Liver (tissue), 9 donors: ENCODE data around the gene CTBS. TPM values are rescaled to one million over a fixed set of nuclear protein-coding genes. Genes with fewer than 3 reads are reported as not detected.
"Not testable (repeated sequence)": the region's sequence is repeated elsewhere in the genome, so short reads cannot be mapped to it uniquely, and the experiment has no call there.

Source experiments
- DNase-seq: peaks from one replicate; pipeline ENCODE4 v3.0.0-alpha.2; 2017; ENCODE audit warnings: low spot score
- H3K27ac ChIP-seq, 2 donors: one replicate each; pipeline ENCODE4 v1.7.0; 2013; ENCODE audit warnings: inconsistent platforms in 2 of 2, low read length in 2 of 2, control low read depth in 1 of 2, low read depth in 1 of 2, mild to moderate bottlenecking in 1 of 2
- H3K27me3 ChIP-seq, 4 donors: one replicate each; pipeline versions ENCODE4 v1.6.1 to v1.7.0; 2013; ENCODE audit warnings: low read length in 3 of 4, inconsistent platforms in 1 of 4, mild to moderate bottlenecking in 1 of 4, moderate library complexity in 1 of 4; ENCODE audit not compliant: control insufficient read depth in 4 of 4, insufficient read depth in 4 of 4
- H3K36me3 ChIP-seq, 4 donors: one replicate each; pipeline versions ENCODE4 v1.6.1 to v1.7.0; 2013; ENCODE audit warnings: low read length in 3 of 4, mild to moderate bottlenecking in 3 of 4, low read depth in 1 of 4, moderate library complexity in 1 of 4; ENCODE audit not compliant: control insufficient read depth in 4 of 4, insufficient read depth in 3 of 4
- H3K4me1 ChIP-seq, 4 donors: one replicate each; pipeline versions ENCODE4 v1.6.1 to v1.7.0; 2013; ENCODE audit warnings: low read length in 3 of 4, mild to moderate bottlenecking in 3 of 4, moderate library complexity in 1 of 4; ENCODE audit not compliant: control insufficient read depth in 4 of 4, insufficient read depth in 4 of 4
- H3K4me3 ChIP-seq, 3 donors: one replicate each; pipeline versions ENCODE4 v1.6.1 to v1.7.0; 2013; ENCODE audit warnings: low read length in 3 of 3, control low read depth in 1 of 3, low read depth in 1 of 3, mild to moderate bottlenecking in 1 of 3
- H3K9ac ChIP-seq, 2 donors: one replicate each; pipeline ENCODE4 v1.7.0; 2013; ENCODE audit warnings: low read length in 2 of 2, mild to moderate bottlenecking in 2 of 2, moderate library complexity in 2 of 2, control low read depth in 1 of 2, low read depth in 1 of 2
- H3K9me3 ChIP-seq, 4 donors: one replicate each; pipeline versions ENCODE4 v1.6.1 to v1.7.0; 2013; ENCODE audit warnings: low read length in 3 of 4; ENCODE audit not compliant: control insufficient read depth in 4 of 4
- EGR1 ChIP-seq, 2 donors: IDR thresholded peaks; 2 replicates each; pipeline ENCODE4 v1.6.1; 2016 to 2018; ENCODE audit warnings: antibody characterized with exemption in 2 of 2, low read depth in 2 of 2
- FOXA1 ChIP-seq: IDR thresholded peaks from 2 replicates; pipeline ENCODE4 v1.6.1; 2016; ENCODE audit warnings: antibody characterized with exemption
- FOXA2 ChIP-seq: IDR thresholded peaks from 2 replicates; pipeline ENCODE4 v1.6.1; 2016; ENCODE audit warnings: antibody characterized with exemption
- GABPA ChIP-seq, 2 donors: IDR thresholded peaks in 1 of 2; conservative IDR thresholded peaks in 1 of 2; 2 replicates each; pipeline ENCODE4 v1.6.1; 2016; ENCODE audit warnings: antibody characterized with exemption in 2 of 2, mild to moderate bottlenecking in 1 of 2, moderate library complexity in 1 of 2
- HNF4A ChIP-seq, 2 donors: conservative IDR thresholded peaks; 2 replicates each; pipeline ENCODE4 v1.6.1; 2016; ENCODE audit warnings: antibody characterized with exemption in 2 of 2, mild to moderate bottlenecking in 2 of 2
- HNF4G ChIP-seq: IDR thresholded peaks from 2 replicates; pipeline ENCODE4 v1.6.1; 2016; ENCODE audit warnings: antibody characterized with exemption
- JUND ChIP-seq, 2 donors: IDR thresholded peaks; 2 replicates each; pipeline ENCODE4 v1.6.1; 2016; ENCODE audit warnings: antibody characterized with exemption in 2 of 2
- MAX ChIP-seq: IDR thresholded peaks from 2 replicates; pipeline ENCODE4 v1.6.1; 2016; ENCODE audit warnings: antibody characterized with exemption
- NR2F2 ChIP-seq: IDR thresholded peaks from 2 replicates; pipeline ENCODE4 v1.6.1; 2016; ENCODE audit warnings: antibody characterized with exemption
- RAD21 ChIP-seq, 2 donors: IDR thresholded peaks; 2 replicates each; pipeline ENCODE4 v1.6.1; 2016; ENCODE audit warnings: antibody characterized with exemption in 2 of 2, mild to moderate bottlenecking in 2 of 2
- REST ChIP-seq: IDR thresholded peaks from 2 replicates; pipeline ENCODE4 v1.6.1; 2016; ENCODE audit warnings: antibody characterized with exemption, mild to moderate bottlenecking
- RXRA ChIP-seq, 2 donors: IDR thresholded peaks; 2 replicates each; pipeline ENCODE4 v1.6.1; 2017 to 2018; ENCODE audit warnings: antibody characterized with exemption in 2 of 2, mild to moderate bottlenecking in 1 of 2
- SP1 ChIP-seq: IDR thresholded peaks from 2 replicates; pipeline ENCODE4 v1.6.1; 2018; ENCODE audit warnings: antibody characterized with exemption, mild to moderate bottlenecking
- TAF1 ChIP-seq: conservative IDR thresholded peaks from 2 replicates; pipeline ENCODE4 v1.6.1; 2016; ENCODE audit warnings: antibody characterized with exemption, mild to moderate bottlenecking
- YY1 ChIP-seq: IDR thresholded peaks from 2 replicates; pipeline ENCODE4 v1.6.1; 2016; ENCODE audit warnings: antibody characterized with exemption, mild to moderate bottlenecking
- WGBS: extraction: QIAGEN DNeasy Blood & Tissue Kit; methylation state at CpG from one replicate; pipeline ENCODE4 v1.1.7; 2013; 5-methylcytosine and 5-hydroxymethylcytosine counted together
- polyA plus RNA-seq, 2 donors: library from polyadenylated mRNA; stranded (reverse) in 1 of 2; unstranded in 1 of 2; fragments of 200-250 nt in 1 of 2; fragments of >200 nt in 1 of 2; fragmentation: Nextera tagmentation in 1 of 2; extraction: Ambion mirVana in 1 of 2; gene quantifications; one replicate each; pipeline versions ENCODE4 v1.2.1 to v1.2.3, GENCODE V29; 2013 to 2015
- total RNA-seq, 2 donors: library from RNA; depleted of rRNA; stranded (reverse); fragments of >200 nt; gene quantifications; one replicate each; pipeline ENCODE4 v1.2.3, GENCODE V29; 2014
- TF ChIP-seq, protein P1 (sequence below): IDR thresholded peaks from 2 replicates; pipeline ENCODE4 v1.6.1; 2016; ENCODE audit warnings: antibody characterized with exemption
- TF ChIP-seq, protein P2 (sequence below): fragments of 150-350 bp; IDR thresholded peaks from 2 replicates; pipeline ENCODE4 v1.5.1; 2017; ENCODE audit warnings: improper control_type of control experiment, low read depth, low read length; ENCODE audit not compliant: missing input control
- TF ChIP-seq, protein P3 (sequence below): IDR thresholded peaks from 2 replicates; pipeline ENCODE4 v1.6.1; 2016; ENCODE audit warnings: antibody characterized with exemption
- donor health status: healthy.
- donor health status: healthy.
- donor health status: healthy.
- donor health status: healthy.
- donor health status: healthy.

CTBS gene
- total and polyA plus RNA-seq, 4 donors = 8.5 to 26.9 (median 19.9) TPM

DNA sequence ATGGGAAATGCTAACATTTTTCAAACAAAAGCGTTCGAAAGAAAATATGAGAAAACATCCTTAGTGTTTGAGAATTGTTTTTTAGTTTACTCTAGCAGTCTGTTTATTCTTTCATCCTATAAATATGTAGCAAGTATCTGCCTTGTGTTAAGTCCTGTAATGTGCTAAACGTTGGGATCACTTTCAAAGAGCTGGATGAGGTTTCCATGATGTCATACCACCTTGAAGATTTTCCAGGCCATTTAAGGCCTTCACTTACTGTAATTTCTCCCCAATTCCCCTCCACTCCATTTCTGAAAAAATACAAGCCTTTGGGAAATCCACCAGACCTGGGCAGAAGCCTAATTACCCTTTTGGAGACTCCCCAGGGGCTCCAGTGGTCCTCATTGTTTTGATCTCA is 24.2 kb upstream of the CTBS start:
- TF ChIP-seq REST (no peak), TAF1 (no peak), RXRA (IDR thresholded peaks at IDR 0.05) (no peak), JUND (IDR thresholded peaks at IDR 0.05) (no peak), NR2F2 (no peak), FOXA2 (no peak), GABPA (IDR thresholded peaks at IDR 0.05 in 1 of 2, conservative IDR thresholded peaks at IDR 0.05 in 1 of 2) (no peak), HNF4A (conservative IDR thresholded peaks at IDR 0.05) (no peak), SP1 (no peak), RAD21 (IDR thresholded peaks at IDR 0.05) (no peak), EGR1 (IDR thresholded peaks at IDR 0.05; ENCODE audit: low read depth in 2 of 2) (no peak), MAX (no peak), FOXA1 (no peak), YY1 (no peak), HNF4G (no peak)
- TF ChIP-seq, protein P1, sequence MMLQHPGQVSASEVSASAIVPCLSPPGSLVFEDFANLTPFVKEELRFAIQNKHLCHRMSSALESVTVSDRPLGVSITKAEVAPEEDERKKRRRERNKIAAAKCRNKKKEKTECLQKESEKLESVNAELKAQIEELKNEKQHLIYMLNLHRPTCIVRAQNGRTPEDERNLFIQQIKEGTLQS = no peak
- TF ChIP-seq, protein P2, sequence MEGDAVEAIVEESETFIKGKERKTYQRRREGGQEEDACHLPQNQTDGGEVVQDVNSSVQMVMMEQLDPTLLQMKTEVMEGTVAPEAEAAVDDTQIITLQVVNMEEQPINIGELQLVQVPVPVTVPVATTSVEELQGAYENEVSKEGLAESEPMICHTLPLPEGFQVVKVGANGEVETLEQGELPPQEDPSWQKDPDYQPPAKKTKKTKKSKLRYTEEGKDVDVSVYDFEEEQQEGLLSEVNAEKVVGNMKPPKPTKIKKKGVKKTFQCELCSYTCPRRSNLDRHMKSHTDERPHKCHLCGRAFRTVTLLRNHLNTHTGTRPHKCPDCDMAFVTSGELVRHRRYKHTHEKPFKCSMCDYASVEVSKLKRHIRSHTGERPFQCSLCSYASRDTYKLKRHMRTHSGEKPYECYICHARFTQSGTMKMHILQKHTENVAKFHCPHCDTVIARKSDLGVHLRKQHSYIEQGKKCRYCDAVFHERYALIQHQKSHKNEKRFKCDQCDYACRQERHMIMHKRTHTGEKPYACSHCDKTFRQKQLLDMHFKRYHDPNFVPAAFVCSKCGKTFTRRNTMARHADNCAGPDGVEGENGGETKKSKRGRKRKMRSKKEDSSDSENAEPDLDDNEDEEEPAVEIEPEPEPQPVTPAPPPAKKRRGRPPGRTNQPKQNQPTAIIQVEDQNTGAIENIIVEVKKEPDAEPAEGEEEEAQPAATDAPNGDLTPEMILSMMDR = no peak
- TF ChIP-seq, protein P3, sequence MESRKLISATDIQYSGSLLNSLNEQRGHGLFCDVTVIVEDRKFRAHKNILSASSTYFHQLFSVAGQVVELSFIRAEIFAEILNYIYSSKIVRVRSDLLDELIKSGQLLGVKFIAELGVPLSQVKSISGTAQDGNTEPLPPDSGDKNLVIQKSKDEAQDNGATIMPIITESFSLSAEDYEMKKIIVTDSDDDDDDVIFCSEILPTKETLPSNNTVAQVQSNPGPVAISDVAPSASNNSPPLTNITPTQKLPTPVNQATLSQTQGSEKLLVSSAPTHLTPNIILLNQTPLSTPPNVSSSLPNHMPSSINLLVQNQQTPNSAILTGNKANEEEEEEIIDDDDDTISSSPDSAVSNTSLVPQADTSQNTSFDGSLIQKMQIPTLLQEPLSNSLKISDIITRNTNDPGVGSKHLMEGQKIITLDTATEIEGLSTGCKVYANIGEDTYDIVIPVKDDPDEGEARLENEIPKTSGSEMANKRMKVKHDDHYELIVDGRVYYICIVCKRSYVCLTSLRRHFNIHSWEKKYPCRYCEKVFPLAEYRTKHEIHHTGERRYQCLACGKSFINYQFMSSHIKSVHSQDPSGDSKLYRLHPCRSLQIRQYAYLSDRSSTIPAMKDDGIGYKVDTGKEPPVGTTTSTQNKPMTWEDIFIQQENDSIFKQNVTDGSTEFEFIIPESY = no peak
- Histone ChIP-seq H3K27me3 (no peaks in the 10 kb centered on the region), H3K36me3 (no peaks in the 10 kb centered on the region), H3K4me1 (no peaks in the 10 kb centered on the region), H3K27ac (no peak overlapping the region), H3K4me3 (no peak overlapping the region), H3K9me3 (no peaks in the 10 kb centered on the region), H3K9ac (no peak overlapping the region)
- 75% methylated on average over 3 of the region's 3 CpGs for whole genome bisulfite sequencing
- DNase-seq = no peak

DNA sequence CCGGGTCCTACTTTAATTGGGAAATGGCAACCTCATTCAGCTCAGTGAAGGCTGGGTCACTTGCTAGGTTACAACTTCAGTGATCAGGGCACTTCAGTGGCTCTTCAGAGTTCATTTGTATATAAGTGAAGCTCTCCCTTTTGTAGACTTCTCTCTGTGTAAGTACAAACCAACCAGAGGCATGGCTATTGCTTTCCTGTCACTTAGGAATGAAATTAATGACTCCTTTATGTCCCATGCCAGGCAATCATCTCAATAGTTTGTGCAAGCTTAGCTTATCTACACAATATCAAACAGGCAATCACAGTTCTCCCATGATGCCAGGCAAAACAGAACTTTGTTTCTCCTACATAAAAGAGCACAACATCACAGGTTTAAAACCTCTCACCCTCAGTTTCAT is 22.8 kb upstream of the CTBS start:
- TF ChIP-seq, protein P1 = no peak
- no peak for TF ChIP-seq MAX
- no peaks in the 10 kb centered on the region for H3K36me3 ChIP-seq
- H3K9ac ChIP-seq = no peak overlapping the region
- H3K27ac ChIP-seq = no peak overlapping the region
- no peaks in the 10 kb centered on the region for H3K4me1 ChIP-seq
- 92% methylated on average over 1 of the region's 1 CpG for WGBS
- no peaks in the 10 kb centered on the region for H3K27me3 ChIP-seq
- no peak for DNase-seq
- H3K9me3 ChIP-seq = no peaks in the 10 kb centered on the region
- no peak overlapping the region for H3K4me3 ChIP-seq

- H3K4me1 ChIP-seq, H3K9ac ChIP-seq, H3K27ac ChIP-seq, H3K4me3 ChIP-seq, H3K36me3 ChIP-seq, H3K27me3 ChIP-seq, H3K9me3 ChIP-seq, DNase-seq: not testable (repeated sequence)
- 85% methylated on average over 2 of the region's 2 CpGs for WGBS
Measured at GRCh38 chr1:84594959-84595358, 20.7 kb upstream of the CTBS start.
